Endothelial cell of umbilical vein (primary cell): ENCODE data around the gene MYL3. TPM values are rescaled to one million over a fixed set of nuclear protein-coding genes. Genes with fewer than 3 reads are reported as not detected.

Source experiments
- BruUV-seq: library from RNA; stranded (reverse); fragments of 400-500 nt; replicated peaks from 2 replicates; lab custom pipeline; 2021; lab: Mats Ljungman, UMichigan
- CTCF ChIA-PET: fragments of 300-600, 350-600 bp; sonication (Branson Sonifier 250); formaldehyde crosslinking; loops from one replicate; lab custom pipeline; 2021; ENCODE audit warnings: antibody characterized with exemption, inconsistent platforms; lab: Charles Lee
- POLR2A ChIA-PET: fragments of 300-600, 350-600 bp; sonication (Branson Sonifier 250); formaldehyde crosslinking; loops from one replicate; lab custom pipeline; 2021; ENCODE audit warnings: antibody characterized with exemption, inconsistent platforms; lab: Charles Lee
- DNase-seq: peaks from one replicate; pipeline ENCODE4 v3.0.0-alpha.2; 2011; ENCODE audit warnings: low read depth, low spot score
- FAIRE-seq: peaks from 2 replicates; lab custom pipeline; 2011; peaks lifted over from hg19 to GRCh38; lab: Jason Lieb, UNC
- H2AFZ ChIP-seq: 2 replicates; pipeline ENCODE4 v1.6.0; 2012; ENCODE audit warnings: low read depth, low read length, control low read depth, inconsistent platforms
- H3K27ac ChIP-seq: 2 replicates; pipeline ENCODE4 v1.5.1; 2011; ENCODE audit warnings: low read depth, mild to moderate bottlenecking, control low read depth, low read length, moderate library complexity; ENCODE audit not compliant: insufficient read depth
- H3K27me3 ChIP-seq, 2 experiments: 2 replicates each; pipeline versions ENCODE4 v1.6.0 to v1.6.1; 2011; ENCODE audit warnings: low read length in 2 of 2, mixed read lengths in 1 of 2; ENCODE audit not compliant: control insufficient read depth in 2 of 2, insufficient read depth in 2 of 2
- H3K36me3 ChIP-seq, 2 experiments: 2 replicates in 1 of 2; 3 replicates in 1 of 2; pipeline ENCODE4 v1.5.1; 2011; ENCODE audit warnings: low read length in 2 of 2, mild to moderate bottlenecking in 1 of 2, moderate library complexity in 1 of 2; ENCODE audit not compliant: control insufficient read depth in 2 of 2, insufficient read depth in 2 of 2; ENCODE audit errors: extremely low read depth in 1 of 2
- H3K4me1 ChIP-seq: 3 replicates; pipeline ENCODE4 v1.5.1; 2011; ENCODE audit warnings: mild to moderate bottlenecking, low read length; ENCODE audit not compliant: control insufficient read depth, insufficient read depth; ENCODE audit errors: extremely low read depth
- H3K4me2 ChIP-seq: 2 replicates; pipeline ENCODE4 v1.6.1; 2011; ENCODE audit warnings: low read length, control low read depth, mixed read lengths; ENCODE audit not compliant: insufficient read depth
- H3K4me3 ChIP-seq, 3 experiments: fragments of 200-600 bp in 1 of 3; sonication (generic), shearing (Covaris generic) in 1 of 3; replicated peaks in 1 of 3; 2 replicates each; pipeline ENCODE4 v1.5.1; 2011 to 2016; ENCODE audit warnings: control low read depth in 3 of 3, low read length in 3 of 3, mild to moderate bottlenecking in 2 of 3, inconsistent platforms in 1 of 3, low read depth in 1 of 3, moderate library complexity in 1 of 3; ENCODE audit not compliant: insufficient read depth in 1 of 3
- H3K79me2 ChIP-seq: 2 replicates; pipeline ENCODE4 v1.6.0; 2012; ENCODE audit warnings: low read length, inconsistent platforms; ENCODE audit not compliant: control insufficient read depth, insufficient read depth
- H3K9ac ChIP-seq: replicated peaks from 2 replicates; pipeline ENCODE3; 2011; ENCODE audit warnings: low read length, control low read depth; ENCODE audit not compliant: insufficient read depth; ENCODE audit errors: extremely low read depth
- H3K9me1 ChIP-seq: replicated peaks from 3 replicates; pipeline ENCODE4 v1.6.0; 2011; ENCODE audit warnings: mild to moderate bottlenecking, low read length; ENCODE audit not compliant: control insufficient read depth, insufficient read depth; ENCODE audit errors: extremely low read depth
- H3K9me3 ChIP-seq: replicated peaks from 2 replicates; pipeline ENCODE4 v1.5.1; 2012; ENCODE audit warnings: low read length, inconsistent platforms; ENCODE audit not compliant: control insufficient read depth, insufficient read depth
- H4K20me1 ChIP-seq: replicated peaks from 2 replicates; pipeline ENCODE3; 2011; ENCODE audit warnings: mild to moderate bottlenecking, low read length; ENCODE audit not compliant: control insufficient read depth, insufficient read depth; ENCODE audit errors: extremely low read depth
- CTCF ChIP-seq, 2 donors: IDR thresholded peaks; 1 replicate in 1 of 2; 2 replicates in 1 of 2; pipeline ENCODE4 v1.5.1; 2011; ENCODE audit warnings: low read length in 2 of 2, mild to moderate bottlenecking in 2 of 2, moderate library complexity in 2 of 2, control low read depth in 1 of 2, inconsistent platforms in 1 of 2, low read depth in 1 of 2; ENCODE audit not compliant: insufficient read depth in 1 of 2; ENCODE audit errors: extremely low read depth in 1 of 2
- EZH2 ChIP-seq: IDR thresholded peaks from 2 replicates; pipeline ENCODE4 v1.6.1; 2012; ENCODE audit warnings: borderline replicate concordance, low read depth, mild to moderate bottlenecking, moderate library complexity, low read length, inconsistent platforms; ENCODE audit not compliant: severe bottlenecking
- FOS ChIP-seq: IDR thresholded peaks from 2 replicates; pipeline ENCODE4 v1.6.1; 2011; ENCODE audit warnings: mild to moderate bottlenecking, low read length, moderate library complexity, borderline replicate concordance; ENCODE audit not compliant: insufficient read depth
- GATA2 ChIP-seq: IDR thresholded peaks from 2 replicates; pipeline ENCODE4 v1.7.0; 2011; ENCODE audit warnings: low read depth, mild to moderate bottlenecking, moderate library complexity, mixed read lengths, low read length; ENCODE audit not compliant: insufficient read length, insufficient read depth
- JUN ChIP-seq: IDR thresholded peaks from 2 replicates; pipeline ENCODE4 v1.6.1; 2011; ENCODE audit warnings: borderline replicate concordance, low read depth; ENCODE audit not compliant: insufficient read length, insufficient read depth
- MYC ChIP-seq: IDR thresholded peaks from one replicate; pipeline ENCODE4 v1.6.1; 2011; ENCODE audit warnings: mild to moderate bottlenecking, low read depth, low read length
- POLR2A ChIP-seq: IDR thresholded peaks from 2 replicates; pipeline ENCODE4 v1.6.1; 2012; ENCODE audit warnings: low read depth, mild to moderate bottlenecking, control low read depth, low read length
- POLR2AphosphoS5 ChIP-seq: IDR thresholded peaks from 2 replicates; pipeline ENCODE4 v1.6.1; 2012; ENCODE audit warnings: low read depth, mild to moderate bottlenecking, control low read depth, low read length, moderate library complexity; ENCODE audit not compliant: insufficient read depth
- dilution Hi-C: fragments of 300-500 bp; cut with MboI; formaldehyde crosslinking; loops from one replicate; pipeline ENCODE4 v1.15.0; 2019; ENCODE audit warnings: low sequenced_read_pairs; ENCODE audit not compliant: extremely low pct_ligation_motif_present
- intact Hi-C: fragments of 100-400 bp; cut with micrococcal nuclease; formaldehyde crosslinking; loops from one replicate; pipeline ENCODE4 v1.10.0; 2022
- polyA plus RNA-seq, 4 experiments: library from polyadenylated mRNA; depleted of rRNA in 3 of 4; stranded (reverse) in 3 of 4; unstranded in 1 of 4; fragments of >200 nt; gene quantifications; 2 replicates each; pipeline versions ENCODE4 v1.2.1 to v1.2.3, GENCODE V29; 2011 to 2012; ENCODE audit warnings: missing spikeins in 1 of 4
- total RNA-seq: library from RNA; stranded (reverse); gene quantifications from 2 replicates; pipeline ENCODE4 v1.2.3, GENCODE V29; 2021
- TF ChIP-seq, protein P1 (sequence below): IDR thresholded peaks from 2 replicates; pipeline ENCODE4 v1.6.1; 2011; ENCODE audit not compliant: insufficient read depth, insufficient read length

MYL3 gene
- total and polyA plus RNA-seq, 2 donors (not counting 3 experiments of a cell fraction or from before 2014, with no cell fraction given), result not detected

DNA sequence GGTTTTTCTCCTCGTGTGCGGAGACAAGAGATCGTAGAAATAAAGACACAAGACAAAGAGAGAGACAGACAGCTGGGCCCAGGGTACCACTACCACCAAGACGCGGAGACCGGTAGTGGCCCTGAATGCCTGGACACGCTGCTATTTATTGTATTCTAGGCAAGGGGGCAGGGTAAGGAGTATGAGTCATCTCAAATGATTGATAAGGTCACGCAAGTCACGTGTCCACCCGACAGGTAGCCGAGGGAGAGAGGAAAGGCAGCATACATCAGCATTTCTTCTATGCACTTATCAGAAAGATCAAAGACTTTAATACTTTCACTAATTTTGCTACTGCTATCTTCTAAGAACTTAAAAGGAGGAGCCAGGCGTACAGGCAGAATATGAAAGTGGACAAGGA lies 28.2 kb downstream of the MYL3 start:
- BruUV-seq, result no TSS peak
- intact Hi-C loops, result no loop called here

More for the DNA sequence above, 28.2 kb downstream of the MYL3 start:
- DNase-seq, result no peak
- Histone ChIP-seq H3K4me2 (no peak overlapping the region), H3K79me2 (no peaks in the 10 kb centered on the region), H3K9me1 (no peaks in the 10 kb centered on the region), H3K4me1 (no peaks in the 10 kb centered on the region), H3K27me3 (peaks cover 0 to 3% of the 10 kb centered on the region in 2 experiments), H3K4me3 (no peak overlapping the region), H2AFZ (no peak overlapping the region), H3K27ac (no peak overlapping the region), H3K36me3 (no peaks in the 10 kb centered on the region), H3K9ac (no peak overlapping the region), H4K20me1 (no peaks in the 10 kb centered on the region), H3K9me3 (no peaks in the 10 kb centered on the region)
- no peak for TF ChIP-seq EZH2
- TF ChIP-seq POLR2AphosphoS5, result no peak
- no peak for TF ChIP-seq JUN
- no peak for TF ChIP-seq MYC
- TF ChIP-seq, protein P1, sequence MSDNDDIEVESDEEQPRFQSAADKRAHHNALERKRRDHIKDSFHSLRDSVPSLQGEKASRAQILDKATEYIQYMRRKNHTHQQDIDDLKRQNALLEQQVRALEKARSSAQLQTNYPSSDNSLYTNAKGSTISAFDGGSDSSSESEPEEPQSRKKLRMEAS, result no peak
- no peak for TF ChIP-seq CTCF (IDR thresholded peaks at IDR 0.05; ENCODE audit: extremely low read depth in 1 of 2, insufficient read depth in 1 of 2, low read depth in 1 of 2, low read length in 2 of 2)
- TF ChIP-seq GATA2, result no peak
- TF ChIP-seq FOS, result no peak
- TF ChIP-seq POLR2A, result no peak
- FAIRE-seq, result no peak
- POLR2A ChIA-PET, result no interaction called here
- dilution Hi-C loops, result no loop called here
- CTCF ChIA-PET, result interaction anchor here (1.0 to 1.3 kb wide), 2 partner anchors 10 to 13 kb away, joined by 3 to 6 read pairs; no protein-coding TSS in a partner anchor
